ENCODE measurements around the gene PGM2L1.

GRCh38 chr11:74297484-74297883, 100.7 kb downstream of the PGM2L1 start:
- TF ChIP-seq POLR2A (IDR thresholded peaks at IDR 0.05) (no peak), CTCF (IDR thresholded peaks at IDR 0.05) (no peak), EP300 (IDR thresholded peaks at IDR 0.05) (no peak)
